GM13977 (cell line): ENCODE data around the gene OR10V1.
"Not testable (repeated sequence)": the region's sequence is repeated elsewhere in the genome, so short reads cannot be mapped to it uniquely, and the experiment has no call there.

Experiments used
- DNase-seq: peaks from one replicate; pipeline ENCODE4 v3.0.0; 2012; ENCODE audit warnings: low spot score
- CTCF ChIP-seq: IDR thresholded peaks from 2 replicates; pipeline ENCODE4 v1.5.1; 2012; ENCODE audit warnings: mild to moderate bottlenecking, control low read depth; ENCODE audit not compliant: insufficient read depth; ENCODE audit errors: extremely low read depth, missing control alignments
- in situ Hi-C: fragments of 300-500 bp; cut with MboI; formaldehyde crosslinking; loops from one replicate; pipeline ENCODE4 v1.12.0; 2022; ENCODE audit warnings: low sequenced_read_pairs, low pct_unique_long_range_greater_than_20kb, mixed read lengths, inconsistent platforms; ENCODE audit not compliant: unreplicated experiment

OR10V1 gene

GRCh38 chr11:59705294-59705693 is 8.4 kb downstream of the OR10V1 start:
- no peak for TF ChIP-seq CTCF
- no peak for DNase-seq
- in situ Hi-C loops: no loop called here

- DNase-seq, in situ Hi-C loops: not testable (repeated sequence)
Measured at GRCh38 chr11:59703515-59703914, 10.1 kb downstream of the OR10V1 start.

- DNase-seq, in situ Hi-C loops: not testable (repeated sequence)
Measured at GRCh38 chr11:59700157-59700556, 13.5 kb downstream of the OR10V1 start.

GRCh38 chr11:59698506-59698905 is 15.1 kb downstream of the OR10V1 start:
- in situ Hi-C loops: no loop called here
- TF ChIP-seq CTCF: no peak
- no peak for DNase-seq

- in situ Hi-C loops: no loop called here
- no peak for DNase-seq
- TF ChIP-seq CTCF: no peak
Measured at GRCh38 chr11:59692915-59693314, 20.7 kb downstream of the OR10V1 start.

GRCh38 chr11:59691156-59691555 is 22.5 kb downstream of the OR10V1 start:
- in situ Hi-C loops: no loop called here
- TF ChIP-seq CTCF: no peak
- no peak for DNase-seq

GRCh38 chr11:59689015-59689414 is 24.6 kb downstream of the OR10V1 start:
- no peak for DNase-seq
- TF ChIP-seq CTCF: no peak
- in situ Hi-C loops: no loop called here

GRCh38 chr11:59681260-59681725 is 32.4 kb downstream of the OR10V1 start:
- DNase-seq, in situ Hi-C loops: not testable (repeated sequence)
